ENCODE measurements around the gene INKA1.
A peak's percentile ranks its signal among the peaks of the same experiment; 100 is the strongest.
"Not testable (repeated sequence)": the region's sequence is repeated elsewhere in the genome, so short reads cannot be mapped to it uniquely, and the experiment has no call there.

Gene INKA1

GRCh38 chr3:49802719-49803464 lies at the start of gene INKA1:
Gene INKA1, plus strand, starts transcription at chr3:49803261. Its CDS starts 132 bp downstream, at chr3:49803393.
- peak; percentile 92 for DNase-seq

GRCh38 chr3:49754536-49754935 lies 48.5 kb upstream of the INKA1 start:
- no peak for DNase-seq

GRCh38 chr3:49756036-49756435 lies 47.0 kb upstream of the INKA1 start:
- no peak for DNase-seq

- DNase-seq: no peak
Measured at GRCh38 chr3:49757197-49757596, 45.9 kb upstream of the INKA1 start.

- no peak for DNase-seq
Measured at GRCh38 chr3:49759226-49759625, 43.8 kb upstream of the INKA1 start.

- no peak for DNase-seq
Measured at GRCh38 chr3:49761661-49762060, 41.4 kb upstream of the INKA1 start.

- no peak for DNase-seq
Measured at GRCh38 chr3:49763981-49764380, 39.1 kb upstream of the INKA1 start.

- no peak for DNase-seq
Measured at GRCh38 chr3:49769286-49769915, 33.7 kb upstream of the INKA1 start.

- DNase-seq: no peak
Measured at GRCh38 chr3:49769926-49770325, 33.1 kb upstream of the INKA1 start.

- no peak for DNase-seq
Measured at GRCh38 chr3:49771340-49771938, 31.6 kb upstream of the INKA1 start.

- no peak for DNase-seq
Measured at GRCh38 chr3:49772703-49773102, 30.4 kb upstream of the INKA1 start.

- DNase-seq: no peak
Measured at GRCh38 chr3:49775538-49775937, 27.5 kb upstream of the INKA1 start.

- DNase-seq: not testable (repeated sequence)
Measured at GRCh38 chr3:49776101-49776500, 27.0 kb upstream of the INKA1 start.

- no peak for DNase-seq
Measured at GRCh38 chr3:49779358-49780079, 23.5 kb upstream of the INKA1 start.

GRCh38 chr3:49780080-49780974 lies 22.7 kb upstream of the INKA1 start:
- no peak for DNase-seq

- not testable (repeated sequence) for DNase-seq
Measured at GRCh38 chr3:49780975-49781365, 22.1 kb upstream of the INKA1 start.

GRCh38 chr3:49781415-49782199 lies 21.5 kb upstream of the INKA1 start:
- no peak for DNase-seq

GRCh38 chr3:49782277-49782676 lies 20.8 kb upstream of the INKA1 start:
- not testable (repeated sequence) for DNase-seq

- peak; percentile 27 for DNase-seq
Measured at GRCh38 chr3:49785565-49786356, 17.3 kb upstream of the INKA1 start.

- DNase-seq: peak; percentile 100
Measured at GRCh38 chr3:49786357-49787181, 16.5 kb upstream of the INKA1 start, which contains the start of gene IP6K1. Gene IP6K1, minus strand, starts transcription at chr3:49786542. Its CDS starts 38,502 bp downstream, at chr3:49748040.

Measured in suppressor macrophage treated with lipopolysaccharide for 4 hours (primary cell).